GM06990 (cell line): ENCODE data around the gene CFP.

Source experiments
- DNase-seq: peaks from one replicate; pipeline ENCODE4 v3.0.0-alpha.2; 2011; ENCODE audit not compliant: insufficient read length; ENCODE audit errors: extremely low read depth
- H3K27me3 ChIP-seq: replicated peaks from 2 replicates; pipeline ENCODE4 v1.6.0; 2011; ENCODE audit warnings: low read length; ENCODE audit not compliant: control insufficient read depth, insufficient read depth
- H3K36me3 ChIP-seq: 2 replicates; pipeline ENCODE4 v1.5.1; 2011; ENCODE audit warnings: low read length; ENCODE audit not compliant: control insufficient read depth, insufficient read depth
- H3K4me3 ChIP-seq: replicated peaks from 2 replicates; pipeline ENCODE4 v1.5.1; 2011; ENCODE audit warnings: low read depth, mild to moderate bottlenecking, control low read depth, low read length
- CTCF ChIP-seq: IDR thresholded peaks from 2 replicates; pipeline ENCODE4 v1.5.1; 2011; ENCODE audit warnings: low read length, control low read depth, mild to moderate bottlenecking, inconsistent platforms; ENCODE audit not compliant: insufficient read depth, poor library complexity, severe bottlenecking

CFP gene

DNA sequence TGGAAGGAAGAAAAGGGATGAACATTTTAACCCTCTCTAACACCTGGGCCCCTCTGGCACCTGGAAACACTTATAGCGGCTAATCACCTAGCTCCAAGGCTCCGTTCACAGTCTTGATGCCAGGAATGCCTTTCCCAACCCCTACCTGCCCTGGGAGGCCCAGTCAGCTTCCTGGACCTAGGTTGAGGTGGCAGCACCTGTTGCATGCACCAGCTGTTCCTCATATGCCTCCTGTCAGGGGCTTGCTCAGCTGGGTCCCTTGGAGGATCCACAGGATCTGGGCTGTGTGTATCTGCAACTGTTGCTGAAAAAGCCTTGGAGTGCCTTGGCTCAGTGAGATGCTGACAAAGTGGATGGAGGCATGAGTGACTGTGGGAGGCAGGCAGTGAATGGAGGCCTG lies 4.4 kb downstream of the CFP start:
- DNase-seq = no peak
- Histone ChIP-seq H3K36me3 (no peaks in the 10 kb centered on the region), H3K27me3 (no peaks in the 10 kb centered on the region), H3K4me3 (no peak overlapping the region)
- no peak for TF ChIP-seq CTCF

DNA sequence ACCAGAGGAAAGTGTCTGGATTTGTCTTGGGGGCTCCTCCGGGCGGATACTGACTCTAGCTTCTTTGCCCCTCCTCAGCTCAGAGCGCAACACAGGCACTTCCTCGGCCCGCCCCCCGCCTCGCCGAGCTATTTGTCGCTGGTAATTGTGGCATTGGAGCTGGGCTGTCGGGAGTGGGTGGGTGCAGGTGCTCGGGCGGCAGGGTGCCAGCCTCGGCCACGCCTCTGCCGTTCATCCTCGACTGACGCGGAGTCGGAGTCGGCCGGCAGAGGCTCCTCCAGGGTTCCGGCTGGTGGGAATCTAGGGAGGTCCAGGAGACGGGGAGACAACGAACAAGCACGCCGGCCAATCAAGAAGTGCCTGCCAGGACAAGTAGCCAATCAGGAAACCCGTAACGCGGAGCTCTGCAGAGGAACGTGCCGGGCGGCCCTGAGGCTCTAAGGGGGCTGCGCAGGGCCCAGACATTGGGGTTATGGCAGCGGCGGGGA lies 6.1 kb downstream of the CFP start:
- H3K36me3 ChIP-seq = no peaks in the 10 kb centered on the region
- no peak overlapping the region for H3K4me3 ChIP-seq
- no peaks in the 10 kb centered on the region for H3K27me3 ChIP-seq
- DNase-seq = no peak
- TF ChIP-seq CTCF = no peak

DNA sequence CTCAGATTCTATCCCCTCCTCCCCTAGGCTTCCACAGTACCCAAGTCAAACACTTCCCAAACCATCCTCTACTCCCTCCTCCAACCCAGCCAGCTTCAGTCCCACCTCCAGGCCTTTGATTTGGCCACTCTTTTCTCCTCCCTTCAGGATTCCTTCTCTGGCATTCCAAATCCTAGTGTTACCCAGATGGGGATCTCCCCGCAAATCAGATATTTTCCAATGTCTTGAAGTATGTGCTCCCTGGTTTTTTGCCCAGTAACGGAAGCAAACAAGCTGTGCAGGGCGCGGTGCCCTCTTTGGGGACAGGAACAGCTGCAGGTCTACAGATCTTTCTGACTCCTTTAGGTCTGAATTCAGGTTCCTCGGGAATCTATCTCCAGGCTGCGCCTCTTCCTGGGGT lies 7.9 kb downstream of the CFP start:
- Histone ChIP-seq H3K4me3 (no peak overlapping the region), H3K36me3 (no peaks in the 10 kb centered on the region), H3K27me3 (no peaks in the 10 kb centered on the region)
- TF ChIP-seq CTCF = no peak
- no peak for DNase-seq

DNA sequence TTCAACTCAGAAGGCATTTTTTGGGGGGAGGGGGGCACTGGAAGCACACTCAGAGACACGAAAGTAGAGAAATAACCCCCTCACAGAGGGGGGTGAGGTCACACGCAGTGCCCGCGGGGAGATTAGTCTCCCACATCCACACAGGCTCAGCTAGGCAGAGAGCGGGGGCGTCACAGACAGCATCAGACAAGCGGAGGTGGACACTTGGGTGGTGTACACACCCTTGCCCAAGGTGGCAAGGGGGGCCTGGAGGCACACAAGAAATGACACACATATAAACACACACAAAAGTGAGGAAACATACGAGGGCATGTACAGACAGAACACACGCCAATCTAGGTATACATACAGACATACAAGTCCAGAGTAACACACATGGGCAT lies 9.4 kb downstream of the CFP start:
- Histone ChIP-seq H3K36me3 (no peaks in the 10 kb centered on the region), H3K4me3 (no peak overlapping the region), H3K27me3 (no peaks in the 10 kb centered on the region)
- no peak for TF ChIP-seq CTCF
- DNase-seq = no peak

DNA sequence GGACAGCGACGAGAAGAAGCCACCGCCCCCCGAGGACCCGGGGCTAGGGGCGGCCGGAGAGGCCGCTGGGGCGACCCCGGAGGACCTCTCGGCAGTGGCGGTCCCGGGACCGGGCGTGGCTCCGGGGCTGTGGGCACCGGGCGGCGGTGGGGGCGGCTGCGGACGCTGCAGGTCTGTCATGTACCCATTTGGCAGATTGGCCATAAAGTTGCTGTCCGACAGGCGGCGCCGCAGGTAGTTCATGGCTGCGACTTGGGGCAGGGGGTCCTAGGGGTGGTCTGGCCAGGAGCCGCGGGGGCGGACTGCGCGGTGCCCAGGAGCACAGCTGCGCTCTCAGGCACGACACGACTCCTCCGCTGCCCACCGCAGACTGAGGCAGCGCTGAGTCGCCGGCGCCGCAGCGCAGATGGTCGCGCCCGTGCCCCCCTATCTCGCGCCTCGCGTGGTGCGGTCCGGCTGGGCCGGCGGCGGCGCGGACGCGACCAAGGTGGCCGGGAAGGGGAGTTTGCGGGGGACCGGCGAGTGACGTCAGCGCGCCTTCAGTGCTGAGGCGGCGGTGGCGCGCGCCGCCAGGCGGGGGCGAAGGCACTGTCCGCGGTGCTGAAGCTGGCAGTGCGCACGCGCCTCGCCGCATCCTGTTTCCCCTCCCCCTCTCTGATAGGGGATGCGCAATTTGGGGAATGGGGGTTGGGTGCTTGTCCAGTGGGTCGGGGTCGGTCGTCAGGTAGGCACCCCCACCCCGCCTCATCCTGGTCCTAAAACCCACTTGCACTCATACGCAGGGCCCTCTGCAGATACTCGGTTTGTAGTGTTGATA lies 10.0 kb downstream of the CFP start, which contains the start of gene SYN1:
TSS of gene SYN1 (minus strand) at position 372 of the 817 bp plus-strand sequence. CDS start at position 243, 129 bp downstream.
- H3K4me3 ChIP-seq = peak within 1 kb of the TSS; percentile 56
- H3K27me3 ChIP-seq = no peaks in the 10 kb centered on the region
- no peaks in the 10 kb centered on the region for H3K36me3 ChIP-seq
- peak; percentile 87 for DNase-seq
- peak; percentile 29 for TF ChIP-seq CTCF
